Urothelium cell line (cell line): ENCODE measurements around the gene PPP2R5D.
A peak's percentile ranks its signal among the peaks of the same experiment; 100 is the strongest.
"Not testable (repeated sequence)": the region's sequence is repeated elsewhere in the genome, so short reads cannot be mapped to it uniquely, and the experiment has no call there.

Experiments
- DNase-seq: peaks from one replicate; pipeline ENCODE4 v3.0.0; 2011; ENCODE audit warnings: low spot score, mixed read lengths
- FAIRE-seq: peaks from 2 replicates; lab custom pipeline; 2011; peaks lifted over from hg19 to GRCh38; lab: Jason Lieb, UNC

Gene PPP2R5D

DNA sequence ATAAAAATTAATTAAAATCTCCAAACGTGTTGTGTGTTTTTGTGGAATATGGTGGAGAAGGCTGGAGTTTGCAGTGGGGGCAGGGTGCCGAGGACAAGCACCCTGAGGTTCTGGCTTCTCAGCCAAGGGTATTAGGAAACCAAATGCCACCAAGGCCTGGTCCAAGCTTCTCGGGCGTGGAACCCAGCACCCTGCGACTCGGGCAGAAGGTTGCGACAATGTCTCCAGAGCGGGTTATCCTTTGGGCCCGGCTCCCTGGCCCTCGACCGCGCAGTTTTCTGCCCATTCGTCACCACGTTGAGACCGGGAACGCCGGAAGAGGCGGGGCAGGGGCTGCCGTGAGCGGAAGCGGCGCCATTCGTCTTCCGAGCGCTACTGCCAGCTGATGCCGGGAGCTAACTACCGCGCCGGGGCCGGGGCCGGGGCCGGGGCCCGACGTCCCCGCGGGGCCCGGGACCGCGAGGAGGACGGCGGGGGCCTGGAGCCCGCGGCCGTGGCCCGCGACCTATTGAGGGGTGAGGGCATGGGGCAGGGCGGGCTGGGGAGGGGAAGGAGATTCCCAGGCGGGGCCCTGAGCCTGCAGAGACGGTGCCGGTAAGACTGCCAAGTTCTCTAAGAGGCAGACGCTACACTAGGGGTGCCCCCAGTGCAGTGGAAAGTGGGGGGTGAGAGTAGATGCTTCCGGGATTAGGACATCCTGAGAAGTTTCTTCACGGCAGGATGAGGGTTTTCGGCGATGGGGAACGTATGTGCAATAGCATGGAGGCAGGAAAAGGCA is 37.1 kb downstream of the PPP2R5D start, which contains the start of gene RRP36:
Gene RRP36 (plus strand): TSS at position 354 of the 778 bp plus-strand sequence. CDS start 32 bp downstream, at position 386.
- DNase-seq (peak; percentile 91), FAIRE-seq (no peak)

DNA sequence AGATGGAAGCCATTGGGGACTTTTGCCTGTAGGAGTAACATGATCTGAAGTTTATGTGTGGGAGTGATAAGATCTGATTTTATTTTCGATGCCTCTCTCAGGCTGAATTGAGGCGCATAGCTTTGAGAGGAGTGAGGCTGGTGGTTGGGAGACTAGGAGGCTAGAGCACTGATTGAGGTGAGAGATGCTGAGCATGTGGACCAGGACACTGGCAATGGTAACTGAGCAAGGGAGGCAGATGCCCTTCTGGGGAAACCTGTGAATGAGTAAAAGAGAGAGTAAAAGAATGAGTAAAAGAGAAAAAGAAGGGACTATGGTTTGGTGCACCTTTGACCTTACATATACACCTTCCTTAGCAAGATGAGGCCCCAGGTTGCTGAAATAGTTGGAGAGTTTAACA is 40.1 kb downstream of the PPP2R5D start:
- no peak for DNase-seq
- FAIRE-seq = no peak

DNA sequence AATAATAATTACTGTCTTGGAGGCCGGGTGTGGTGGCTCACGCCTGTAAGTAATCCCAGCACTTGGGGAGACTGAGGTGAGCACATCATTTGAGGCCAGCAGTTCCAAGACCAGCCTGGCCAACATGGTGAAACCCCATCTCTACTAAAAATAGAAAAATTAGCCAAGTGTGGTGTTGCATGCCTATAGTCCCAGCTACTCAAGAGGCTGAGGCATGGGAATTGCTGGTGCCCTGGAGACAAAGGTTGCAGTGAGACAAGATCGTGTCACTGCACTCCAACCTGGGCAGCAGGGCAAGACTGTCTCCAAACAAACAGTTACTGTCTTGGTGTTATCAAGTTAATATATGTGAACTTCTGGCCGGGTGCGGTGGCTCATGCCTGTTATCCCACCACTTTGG is 42.0 kb downstream of the PPP2R5D start:
- DNase-seq = no peak
- FAIRE-seq = no peak

DNA sequence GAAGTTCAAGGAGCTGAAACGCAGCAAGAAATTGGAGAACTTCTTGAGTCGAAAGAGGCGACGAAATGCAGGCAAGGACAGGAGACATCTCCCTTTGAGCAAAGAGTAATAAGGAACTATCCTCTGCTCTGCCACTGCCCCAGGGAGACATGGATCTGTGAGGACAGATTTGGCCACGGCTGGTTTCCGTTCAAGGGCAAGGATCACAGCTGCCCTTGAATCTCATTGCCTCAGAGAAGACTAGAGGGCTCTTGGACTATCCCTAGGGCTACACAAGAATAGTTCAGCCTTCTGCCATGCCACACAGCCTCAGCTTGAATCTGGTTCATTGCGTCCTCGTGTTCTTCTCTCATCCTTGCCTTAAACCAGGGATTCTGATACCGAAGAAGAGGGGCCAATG is 44.8 kb downstream of the PPP2R5D start:
- no peak for DNase-seq
- FAIRE-seq = no peak

DNA sequence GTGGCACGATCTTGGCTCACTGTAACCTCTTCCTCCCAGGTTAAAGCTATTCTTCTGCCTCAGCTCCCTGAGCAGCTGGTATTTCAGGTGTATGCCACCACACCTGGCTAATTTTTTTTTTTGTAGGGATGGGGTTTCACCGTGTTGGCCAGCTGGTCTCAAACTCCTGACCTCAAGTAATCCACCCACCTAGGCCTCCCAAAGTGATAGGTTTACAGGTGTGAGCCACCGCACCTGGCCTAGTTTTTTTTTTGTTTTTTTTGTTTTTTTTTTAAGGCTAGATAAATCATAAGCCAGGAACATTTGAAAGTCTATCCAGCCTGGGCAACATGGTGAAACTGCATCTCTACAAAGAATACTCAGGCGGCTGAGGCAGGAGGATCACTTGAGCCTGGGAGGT is 48.0 kb downstream of the PPP2R5D start:
- no peak for DNase-seq
- no peak for FAIRE-seq

DNA sequence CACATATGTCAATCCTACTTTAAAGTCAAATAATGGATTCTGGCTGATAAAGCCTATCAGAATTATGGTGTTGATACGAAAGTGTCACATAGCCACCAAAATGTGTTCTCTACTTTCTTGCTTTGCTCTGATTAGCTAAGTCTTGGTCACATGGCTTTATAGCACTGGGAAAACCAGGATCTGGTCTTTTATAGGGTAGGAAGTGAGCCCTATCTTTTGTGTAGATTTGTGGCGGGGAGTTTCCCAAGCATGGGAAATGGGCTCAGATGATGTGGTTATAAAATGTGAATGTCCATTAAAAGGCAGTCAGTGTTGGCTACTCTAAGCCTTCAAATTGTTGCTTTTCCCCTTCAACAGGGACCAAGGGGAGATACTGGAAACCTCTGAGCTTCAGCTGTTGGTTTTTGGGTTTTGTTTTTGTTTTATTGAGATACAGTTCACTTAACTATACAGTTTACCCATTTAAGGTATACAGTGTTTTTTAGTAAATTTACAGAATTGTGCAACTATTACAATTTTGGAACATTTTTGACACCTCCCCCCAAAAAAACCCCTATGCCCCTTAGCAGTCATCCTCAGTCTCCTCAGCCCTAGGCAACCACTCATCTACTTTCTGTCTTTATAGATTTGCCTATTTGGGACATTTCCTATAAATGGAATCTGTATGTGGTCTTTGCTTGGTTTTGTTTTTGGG is 49.3 kb downstream of the PPP2R5D start:
- DNase-seq = no peak
- FAIRE-seq = no peak

DNA sequence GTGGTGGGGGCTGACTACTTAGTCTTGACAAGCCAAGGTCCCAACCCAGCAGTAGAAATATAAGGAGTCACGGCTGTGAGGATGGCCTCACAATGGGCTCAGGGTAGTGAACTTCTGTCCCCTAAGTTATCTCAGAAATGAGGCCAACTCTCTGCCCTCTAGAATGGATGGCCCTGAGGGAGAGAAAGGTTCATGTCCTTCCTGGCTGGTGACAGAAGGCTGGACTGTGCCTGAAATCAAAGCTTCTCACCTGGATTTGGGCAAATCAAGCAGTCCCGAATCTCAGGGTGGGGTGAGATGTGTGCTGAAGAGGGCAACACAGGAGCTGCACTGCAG is 49.8 kb downstream of the PPP2R5D start:
- no peak for FAIRE-seq
- DNase-seq = no peak

DNA sequence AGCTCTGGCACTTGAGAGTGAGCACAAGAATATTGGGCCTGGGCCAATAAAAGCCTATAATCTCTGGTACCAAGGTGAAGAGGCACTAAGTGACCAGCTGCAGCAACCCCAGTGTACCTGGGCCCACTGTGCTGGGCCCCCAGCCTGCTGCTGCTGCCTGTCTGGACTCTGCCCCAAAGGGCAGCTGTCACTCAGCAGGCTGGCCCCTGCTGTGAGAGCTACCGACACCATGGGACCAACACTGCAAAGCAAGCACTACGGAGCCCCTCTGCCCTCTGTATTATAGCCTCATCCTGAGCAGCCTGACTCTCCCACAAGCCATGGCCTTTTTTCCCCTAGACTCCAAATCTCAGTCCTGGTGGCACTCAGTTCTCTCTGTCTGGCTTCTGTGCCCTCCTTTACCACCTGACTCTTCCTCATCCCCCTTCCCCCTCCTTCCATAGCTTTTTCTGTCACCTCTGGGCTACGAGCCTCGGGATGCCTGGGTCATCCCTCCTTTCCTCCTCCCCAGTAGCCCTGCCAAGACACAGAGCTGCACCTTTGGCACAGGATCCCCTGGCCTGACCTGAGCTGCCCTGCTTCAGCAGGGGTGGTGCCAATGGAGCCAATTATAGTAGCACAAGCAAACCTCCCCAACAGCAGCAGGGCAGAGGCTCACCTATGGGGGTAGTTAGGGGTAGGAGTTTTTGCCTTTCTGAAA is 51.3 kb downstream of the PPP2R5D start:
- no peak for FAIRE-seq
- DNase-seq = no peak

DNA sequence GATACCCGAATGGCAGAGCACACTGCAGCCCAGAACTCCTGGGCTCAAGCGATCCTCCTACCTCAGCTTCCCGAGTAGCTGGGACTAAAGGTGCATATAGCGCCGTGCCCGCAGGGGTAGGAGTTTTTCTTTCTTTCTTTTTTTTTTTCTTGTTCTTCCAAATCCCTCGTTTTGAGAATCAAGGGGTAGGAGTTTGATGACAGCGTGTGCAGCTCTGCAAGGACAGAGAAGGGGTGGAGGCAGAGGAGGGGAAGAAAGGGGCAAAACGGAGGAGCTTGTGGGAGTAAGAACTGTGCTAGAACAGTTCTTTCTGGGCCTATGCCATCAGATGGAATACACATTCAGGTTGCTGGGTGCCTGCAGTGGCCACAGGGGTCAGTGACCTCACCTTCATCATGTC is 52.3 kb downstream of the PPP2R5D start:
- FAIRE-seq = no peak

DNA sequence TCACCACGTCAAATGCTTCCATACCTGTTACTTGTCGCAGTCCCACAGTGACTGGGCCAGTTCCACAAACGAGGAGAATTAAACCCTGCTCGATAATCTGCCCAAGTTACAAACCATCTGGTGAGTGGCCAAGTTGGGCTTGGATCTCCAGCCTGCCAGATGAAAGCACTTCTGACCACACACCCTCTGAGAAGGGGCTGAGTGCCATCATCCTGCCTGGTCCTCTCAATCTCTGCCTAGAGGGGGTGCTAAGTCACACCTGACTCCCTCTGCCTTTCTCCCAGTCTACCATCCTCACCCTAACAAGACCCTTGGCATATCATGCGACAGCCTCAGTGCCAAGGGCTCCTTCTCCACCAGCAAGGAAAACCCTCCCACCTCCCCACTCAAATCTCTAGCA is 52.8 kb downstream of the PPP2R5D start:
- no peak for FAIRE-seq
- DNase-seq = no peak

More for the DNA sequence above, 52.3 kb downstream of the PPP2R5D start:
- no peak for DNase-seq

DNA sequence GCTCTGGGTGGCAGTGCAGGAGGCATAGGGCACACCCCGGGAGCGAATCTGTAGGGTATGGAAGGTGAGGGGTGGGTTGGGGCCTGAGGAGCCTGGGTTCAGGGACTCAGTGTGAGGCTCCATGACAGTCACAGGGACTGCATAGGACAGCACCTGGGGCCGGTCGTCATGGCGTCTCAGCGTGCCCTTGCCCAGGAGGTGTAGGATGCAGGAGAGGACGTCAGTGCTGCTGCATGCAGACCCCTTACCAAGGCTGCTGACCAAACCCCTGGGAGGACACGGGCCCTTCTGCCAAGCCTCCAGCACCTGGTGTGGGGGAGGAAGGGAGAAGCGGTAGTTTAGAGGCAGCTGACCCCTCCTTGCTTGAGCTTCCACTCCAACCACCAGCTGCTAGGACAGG is 53.3 kb downstream of the PPP2R5D start:
- FAIRE-seq (no peak), DNase-seq (no peak)

DNA sequence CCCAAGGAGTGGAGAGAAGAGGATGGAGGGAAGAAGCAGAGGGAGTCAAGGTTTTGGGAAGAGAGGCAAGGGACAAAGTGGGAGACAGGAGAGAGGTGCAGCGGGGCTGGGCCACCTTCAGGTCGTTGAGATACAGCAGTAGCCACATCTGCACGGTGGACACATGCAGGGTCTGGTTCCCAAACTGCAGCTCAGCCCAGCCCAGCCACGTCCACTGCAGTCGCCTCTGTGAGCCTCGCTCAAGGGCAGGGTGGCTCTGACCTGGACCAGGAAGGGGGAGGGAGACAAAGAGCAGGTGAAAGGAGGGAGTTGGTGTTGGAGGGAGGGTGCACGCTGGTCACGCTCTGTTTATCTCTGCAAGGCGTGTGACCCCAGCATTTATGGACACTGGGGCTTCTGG is 54.4 kb downstream of the PPP2R5D start:
- FAIRE-seq (no peak), DNase-seq (no peak)

DNA sequence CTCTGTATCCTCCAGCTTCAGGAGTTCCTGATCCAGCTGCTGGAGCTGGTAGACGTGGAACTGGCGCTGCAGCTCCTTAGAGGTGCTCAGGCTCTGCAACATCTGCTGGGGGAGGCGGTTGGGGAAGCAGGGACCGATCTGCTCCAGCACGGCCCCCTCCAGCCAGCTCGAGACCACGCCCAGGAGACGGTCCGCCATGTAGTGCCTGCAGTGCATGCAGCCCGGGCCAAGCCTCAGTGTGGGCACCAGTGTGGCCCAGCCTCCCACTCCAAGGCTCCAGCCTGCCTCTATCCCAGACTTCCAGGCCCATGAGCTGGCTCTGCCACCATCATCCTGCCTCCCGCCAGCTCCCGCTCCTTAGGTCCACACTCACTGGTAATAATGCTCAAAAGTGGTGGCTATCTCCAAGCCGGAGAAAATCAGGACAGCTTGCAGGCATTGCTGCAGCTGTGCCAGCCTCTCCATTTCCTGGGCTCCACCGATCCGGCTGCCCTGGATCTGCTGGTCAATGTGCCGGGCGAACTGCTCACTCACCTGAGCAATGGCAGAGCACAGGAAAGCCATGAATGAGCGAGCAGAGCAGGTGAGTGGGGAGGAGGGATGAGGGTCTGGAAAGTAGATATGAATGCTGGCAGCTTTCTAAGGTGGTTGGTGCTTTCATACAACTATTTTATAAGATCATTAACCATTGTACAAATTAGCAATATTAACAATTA is 56.3 kb downstream of the PPP2R5D start:
- FAIRE-seq = no peak
- DNase-seq = no peak

DNA sequence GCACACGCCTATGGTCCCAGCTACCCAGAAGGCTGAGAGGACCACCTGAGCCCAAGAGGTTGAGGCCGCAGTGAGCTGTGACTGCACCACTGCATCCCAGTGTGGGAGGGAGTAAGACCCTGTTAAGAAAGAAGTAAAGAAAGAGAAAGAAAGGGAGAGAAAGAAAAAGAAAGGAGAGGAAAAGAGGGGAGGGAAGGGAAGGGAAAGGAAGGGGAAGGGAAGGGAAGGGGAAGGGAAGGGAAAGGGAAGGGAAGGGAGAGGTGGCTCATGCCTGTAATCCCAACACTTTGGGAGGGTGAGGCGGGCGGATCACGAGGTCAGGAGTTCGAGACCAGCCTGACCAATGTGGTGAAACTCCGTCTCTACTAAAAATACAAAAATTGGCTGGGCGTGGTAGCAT is 57.1 kb downstream of the PPP2R5D start:
- DNase-seq, FAIRE-seq: not testable (repeated sequence)

DNA sequence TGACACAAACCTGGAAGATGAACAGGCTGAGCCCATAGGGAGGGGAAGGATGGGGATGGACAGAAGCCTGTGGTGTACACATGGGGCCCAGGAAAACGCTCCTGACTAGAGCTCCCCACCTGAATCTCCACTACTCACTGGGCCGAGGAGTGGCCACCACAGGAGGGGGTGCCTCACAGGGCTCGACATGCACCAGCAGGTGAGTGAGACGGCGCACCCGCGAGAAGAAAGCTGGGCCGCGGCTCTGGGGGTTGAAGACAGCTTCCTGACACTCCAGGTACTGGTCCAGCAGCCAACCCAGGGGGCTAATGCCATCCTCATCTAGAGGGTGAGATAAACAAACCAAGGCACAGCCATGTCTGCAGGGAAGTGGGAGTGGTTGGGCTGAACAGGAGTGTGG is 58.9 kb downstream of the PPP2R5D start:
- no peak for DNase-seq
- no peak for FAIRE-seq

DNA sequence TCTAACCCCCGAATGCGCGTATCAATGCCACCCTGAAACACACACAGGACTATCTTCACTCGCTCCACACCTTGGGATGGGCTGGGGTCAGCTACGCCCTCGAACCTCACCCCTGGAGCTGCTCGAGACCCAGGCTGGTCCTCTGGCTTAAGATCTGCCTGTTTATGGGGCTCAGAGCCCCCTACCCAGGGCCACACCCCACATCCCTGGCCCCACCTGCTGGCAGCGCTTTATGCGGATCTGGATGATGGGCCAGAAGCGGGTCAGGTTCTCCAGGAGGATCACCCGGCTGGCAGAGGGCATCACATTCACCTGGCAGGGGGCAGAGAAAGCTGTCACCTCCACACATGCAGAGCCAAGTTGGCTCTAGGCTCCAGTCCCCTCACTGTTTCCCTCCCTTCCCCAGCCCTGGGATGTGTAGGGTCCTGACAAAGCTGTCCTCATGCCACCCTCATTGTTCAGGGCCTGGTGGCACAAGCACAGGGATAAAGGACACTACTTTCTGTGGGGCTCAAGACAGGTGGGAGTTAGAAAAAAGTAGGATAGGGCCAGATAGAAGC is 61.1 kb downstream of the PPP2R5D start:
- DNase-seq = no peak
- FAIRE-seq = no peak

DNA sequence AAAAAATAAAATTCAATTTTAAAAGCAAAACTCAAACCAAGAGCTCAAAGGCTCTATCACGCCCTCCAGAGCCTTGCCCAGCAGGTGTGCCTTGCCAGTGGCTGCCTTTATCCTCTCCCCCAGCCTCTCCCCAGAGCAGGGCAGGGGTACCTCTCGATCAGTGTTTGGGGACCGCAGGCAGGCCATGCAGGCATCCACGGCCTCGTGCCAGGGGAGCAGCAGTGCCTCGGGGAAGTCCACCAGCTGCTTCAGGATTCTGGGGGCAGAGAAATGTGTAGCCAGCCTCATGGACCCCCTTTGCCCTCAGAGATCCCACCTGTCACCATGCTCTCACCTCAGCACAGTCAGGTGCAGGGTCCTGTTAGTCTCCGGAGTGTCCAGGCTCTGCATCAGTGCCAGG is 63.6 kb downstream of the PPP2R5D start:
- no peak for FAIRE-seq
- no peak for DNase-seq

DNA sequence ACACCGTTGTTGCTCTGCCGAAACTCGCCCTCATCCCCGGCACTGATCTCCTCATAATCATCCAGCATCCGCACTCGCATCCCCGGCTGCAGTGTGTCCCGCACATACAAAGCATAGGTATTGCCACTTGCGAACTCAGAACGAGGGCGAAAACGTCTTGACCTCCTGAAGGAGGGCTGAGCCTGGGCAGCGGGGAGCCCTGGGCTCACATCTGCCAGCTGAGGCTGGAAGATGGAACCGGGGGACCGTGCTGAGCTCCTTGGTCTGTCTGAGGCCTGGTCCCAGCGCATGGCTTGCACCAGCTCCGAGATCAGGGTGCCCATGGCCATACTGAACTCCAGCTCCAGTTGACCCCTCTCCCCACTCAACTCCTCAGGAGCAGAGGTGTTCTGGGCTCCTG is 66.6 kb downstream of the PPP2R5D start:
- FAIRE-seq (no peak), DNase-seq (no peak)

DNA sequence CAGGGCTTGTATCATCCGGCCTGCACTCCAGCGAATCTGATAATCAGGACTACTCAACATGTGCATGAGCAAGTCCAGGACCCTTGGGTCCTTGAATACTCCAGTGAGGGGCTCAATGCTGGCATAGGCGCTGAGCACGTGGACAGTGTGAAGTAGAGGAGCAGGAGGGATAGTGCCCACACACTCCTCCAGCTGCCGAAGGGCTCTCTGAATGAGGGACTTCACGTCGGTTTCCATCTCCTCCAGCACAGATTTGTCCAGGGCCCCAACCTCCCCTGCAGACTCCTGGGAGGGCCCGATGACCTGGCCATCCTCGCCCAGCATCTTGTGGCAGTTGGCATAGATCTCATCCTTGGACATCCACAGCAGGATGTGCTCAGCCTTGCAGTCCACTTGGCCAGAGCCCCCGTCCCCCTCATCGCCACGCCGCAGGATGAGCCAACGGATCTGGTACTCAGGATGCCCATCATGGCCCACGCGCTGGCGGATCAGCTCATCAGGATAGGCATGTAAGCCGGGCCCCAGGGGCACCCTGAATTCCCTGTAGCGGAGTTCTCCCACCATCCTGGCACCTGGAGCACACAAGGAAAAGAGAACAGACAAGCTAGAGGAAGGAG is 68.0 kb downstream of the PPP2R5D start:
- FAIRE-seq = no peak
- DNase-seq = no peak

DNA sequence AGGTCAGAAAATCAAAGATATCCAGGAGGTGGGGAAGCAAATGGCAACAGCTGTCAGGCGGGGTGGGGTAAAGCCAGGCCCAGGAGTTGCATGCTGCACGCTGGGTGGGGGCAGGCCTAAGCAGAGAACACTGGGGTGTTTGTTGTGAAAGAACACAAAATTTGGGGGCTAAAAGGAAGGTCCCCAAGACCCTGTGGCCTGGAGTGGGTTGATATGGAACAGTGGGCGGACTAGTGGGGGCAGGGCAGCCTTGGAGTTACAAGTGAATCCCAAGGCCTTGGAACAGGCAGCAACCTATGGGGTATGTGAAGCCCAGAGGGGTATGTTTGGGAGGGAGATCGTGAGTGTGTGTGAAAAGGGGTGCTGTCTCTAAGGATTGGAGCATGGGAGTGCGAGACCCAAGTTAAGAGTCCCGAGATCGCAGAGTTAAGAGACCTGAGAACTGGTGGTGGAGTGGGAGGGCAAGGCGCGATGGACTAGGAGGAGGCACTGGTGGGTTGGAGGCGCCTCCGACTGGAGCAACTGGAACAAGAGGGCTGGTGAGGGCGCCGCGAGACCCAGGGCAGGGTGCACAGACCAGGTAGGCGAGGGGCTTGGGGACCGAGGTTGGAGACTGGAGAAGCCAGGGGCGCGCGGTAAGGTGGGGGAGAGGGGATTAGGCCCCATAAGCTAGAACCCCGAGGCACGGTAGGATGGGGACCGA is 68.6 kb downstream of the PPP2R5D start:
- no peak for FAIRE-seq

More for the DNA sequence above, 68.6 kb downstream of the PPP2R5D start:
- DNase-seq = peak; percentile 15
